NCI-H146 treated with DMSO at 0.1 percent for 48 hours (cell line): ENCODE measurements around the gene LGALS4.
"Not testable (repeated sequence)": the region's sequence is repeated elsewhere in the genome, so short reads cannot be mapped to it uniquely, and the experiment has no call there.

ENCODE experiments used
- DNase-seq: peaks from one replicate; lab custom pipeline; 2025; ENCODE audit not compliant: unreplicated experiment; lab: John Stamatoyannopoulos, UW

The LGALS4 gene

DNA sequence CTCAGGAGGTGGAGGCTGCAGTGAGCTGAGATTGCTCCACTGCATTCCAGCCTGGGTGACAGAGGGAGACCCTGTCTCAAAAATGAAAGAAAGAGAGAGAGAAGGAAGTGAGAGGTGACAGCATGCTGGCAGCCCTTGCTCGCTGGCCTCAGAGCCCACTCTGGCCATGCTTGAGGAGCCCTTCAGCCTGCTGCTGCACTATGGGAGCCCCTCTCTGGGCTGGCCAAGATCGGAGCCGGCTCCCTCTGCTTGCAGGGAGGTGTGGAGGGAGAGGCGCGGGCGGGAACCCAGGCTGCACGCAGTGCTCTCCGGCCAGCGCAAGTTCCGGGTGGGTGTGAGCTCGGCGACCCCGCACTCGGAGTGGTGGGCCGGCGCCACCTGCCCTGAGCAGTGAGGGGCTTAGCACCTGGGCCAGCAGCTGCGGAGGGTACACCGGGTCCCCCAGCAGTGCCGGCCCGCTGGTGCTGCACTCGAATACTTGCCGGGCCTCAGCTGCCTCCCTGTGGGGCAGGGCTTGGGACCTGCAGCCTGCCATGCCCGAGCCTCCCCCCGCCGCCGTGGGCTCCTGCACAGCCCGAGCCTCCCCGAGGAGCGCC lies 8.6 kb upstream of the LGALS4 start:
- DNase-seq, result not testable (repeated sequence)

DNA sequence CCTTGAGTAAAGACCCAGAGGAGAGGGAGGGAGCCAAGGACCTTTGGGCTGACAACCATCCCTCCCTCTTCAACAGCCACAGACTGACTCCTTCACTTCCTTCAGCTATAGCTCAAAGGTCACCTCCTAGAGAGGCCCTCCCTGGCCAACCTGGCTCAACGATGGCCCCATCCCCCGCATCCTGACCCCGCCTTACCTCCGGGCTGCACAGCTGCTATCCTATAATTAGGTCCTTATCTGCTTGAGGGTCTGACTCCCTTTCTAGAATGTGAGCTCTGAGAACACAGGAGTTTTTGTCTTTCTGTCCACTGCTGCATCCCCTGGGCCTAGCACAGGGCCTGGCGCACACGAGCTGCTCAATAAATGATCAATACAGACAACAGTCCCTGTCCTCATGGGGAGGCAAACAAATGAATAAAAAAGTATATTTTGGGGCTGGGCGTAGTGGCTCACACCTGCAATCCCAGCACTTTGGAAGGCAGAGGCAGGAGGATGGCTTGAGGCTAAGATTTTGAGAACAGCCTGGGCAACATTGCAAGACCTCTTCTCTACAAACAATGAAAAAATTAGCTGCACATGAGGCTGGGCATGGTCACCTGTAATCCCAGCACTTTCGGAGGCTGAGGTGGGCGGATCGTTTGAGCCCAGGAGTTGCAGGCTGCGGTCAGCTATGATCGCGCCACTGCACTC lies 6.6 kb upstream of the LGALS4 start:
- DNase-seq, result peak; percentile 31

DNA sequence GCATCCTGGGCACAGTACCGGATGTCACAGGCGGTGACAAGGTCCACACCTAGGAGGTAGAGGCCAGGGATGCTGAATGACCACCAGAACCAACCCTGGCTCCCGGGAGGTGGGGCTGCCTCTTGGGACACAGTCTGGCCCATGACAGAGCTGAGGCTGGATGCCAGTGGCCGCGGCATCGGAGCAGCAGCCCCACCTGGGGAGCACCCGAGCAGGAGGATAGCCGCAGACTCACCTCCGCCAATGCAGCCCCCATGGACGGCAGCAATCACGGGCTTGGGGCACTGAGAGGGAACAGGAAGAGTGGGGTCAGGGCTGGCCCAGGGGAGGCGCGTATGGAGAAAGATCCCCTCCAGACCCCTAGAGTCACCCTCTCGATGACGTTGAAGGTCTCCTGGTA lies 4.3 kb upstream of the LGALS4 start:
- DNase-seq, result no peak

DNA sequence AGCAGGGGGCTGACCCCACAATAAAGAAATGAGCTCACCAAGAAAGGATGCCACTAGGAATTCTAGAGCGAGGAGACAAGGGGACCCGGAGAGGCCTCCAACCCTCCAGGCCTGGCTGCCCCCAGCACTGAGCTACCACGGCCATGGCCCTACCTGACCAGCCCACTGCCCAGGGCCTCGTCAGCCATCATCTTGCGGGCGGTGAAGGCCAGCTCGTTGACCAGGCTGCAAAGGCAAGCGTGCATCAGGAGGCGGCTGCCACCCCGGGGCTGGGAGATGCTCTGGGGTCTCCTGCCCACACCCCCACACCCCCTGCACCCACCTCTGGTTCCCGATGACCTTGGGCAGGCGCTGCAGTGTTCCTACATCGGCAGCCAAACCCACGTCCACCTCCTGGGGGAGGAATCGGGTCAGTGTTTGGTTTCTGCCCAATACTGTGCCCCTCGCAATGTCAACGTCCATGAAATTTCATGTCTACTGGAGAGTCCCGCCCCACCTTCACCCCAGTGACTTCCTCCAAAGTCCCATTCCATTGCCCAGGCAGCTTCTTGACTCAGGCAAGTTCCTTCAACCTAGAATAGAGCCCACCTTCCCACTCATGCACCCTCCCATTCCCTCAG lies 3.5 kb upstream of the LGALS4 start:
- DNase-seq, result no peak

DNA sequence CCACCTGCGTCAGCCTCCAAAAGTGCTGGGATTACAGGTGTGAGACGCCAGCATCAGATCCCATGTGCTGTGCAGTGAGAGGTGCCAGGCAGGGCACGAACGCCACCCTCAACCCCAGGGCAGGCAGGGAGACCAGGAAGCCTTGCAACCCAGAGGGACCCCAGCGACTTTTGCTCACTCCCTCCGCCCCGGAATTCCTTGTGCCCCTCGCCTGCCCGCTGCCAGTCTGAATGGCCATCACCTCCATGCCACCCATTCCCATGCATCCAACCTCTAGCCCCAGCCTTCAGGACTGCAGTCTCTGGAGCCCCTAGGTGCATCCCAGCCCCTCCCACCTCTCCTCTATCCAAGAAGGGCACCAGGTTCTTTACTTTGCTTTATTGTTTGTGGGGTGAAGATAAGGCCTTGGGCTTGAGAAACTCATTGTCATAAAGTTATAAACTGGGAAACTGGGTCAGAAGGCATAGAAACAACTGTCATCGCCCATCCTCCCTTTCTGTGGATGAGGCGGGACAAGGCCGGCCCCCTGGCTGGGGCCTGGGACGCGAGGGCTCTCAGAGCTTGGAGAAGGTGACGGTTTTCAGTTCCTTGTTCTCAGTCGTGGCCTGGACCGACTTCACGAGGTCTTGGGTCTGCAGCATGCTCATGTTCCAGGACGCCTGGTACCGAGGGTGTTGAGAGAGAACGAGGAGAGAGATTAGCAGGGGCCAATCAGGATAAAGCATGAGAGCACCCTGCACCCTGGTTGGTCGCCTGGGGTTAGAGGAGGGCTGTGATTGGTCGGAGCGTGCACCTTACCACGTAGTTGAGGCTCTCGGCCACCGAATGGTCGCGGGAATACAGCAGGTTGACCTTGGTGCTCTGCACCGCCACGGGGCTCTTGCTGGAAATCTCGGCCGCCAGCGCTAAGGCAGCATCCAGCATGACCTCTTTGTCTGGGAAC lies 2.6 kb upstream of the LGALS4 start:
- no peak for DNase-seq

DNA sequence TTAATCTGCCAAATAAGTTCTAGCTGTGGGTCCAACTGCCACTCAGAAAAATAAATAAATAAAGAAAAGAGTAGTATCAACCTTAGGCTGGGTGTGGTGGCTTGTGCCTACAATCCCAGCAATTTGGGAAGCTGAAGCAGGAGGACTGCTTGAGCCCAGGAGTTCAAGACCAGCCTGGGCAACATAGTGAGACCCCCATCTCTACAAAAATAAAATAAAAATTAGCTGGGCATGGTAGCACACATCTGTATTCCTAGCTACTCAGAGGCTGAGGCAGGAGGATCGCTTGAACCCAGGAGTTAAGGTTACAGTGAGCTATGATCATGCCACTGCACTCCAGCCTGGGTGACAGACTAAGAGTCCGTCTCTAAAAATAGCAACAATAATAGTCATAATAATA lies 1.2 kb upstream of the LGALS4 start:
- not testable (repeated sequence) for DNase-seq

DNA sequence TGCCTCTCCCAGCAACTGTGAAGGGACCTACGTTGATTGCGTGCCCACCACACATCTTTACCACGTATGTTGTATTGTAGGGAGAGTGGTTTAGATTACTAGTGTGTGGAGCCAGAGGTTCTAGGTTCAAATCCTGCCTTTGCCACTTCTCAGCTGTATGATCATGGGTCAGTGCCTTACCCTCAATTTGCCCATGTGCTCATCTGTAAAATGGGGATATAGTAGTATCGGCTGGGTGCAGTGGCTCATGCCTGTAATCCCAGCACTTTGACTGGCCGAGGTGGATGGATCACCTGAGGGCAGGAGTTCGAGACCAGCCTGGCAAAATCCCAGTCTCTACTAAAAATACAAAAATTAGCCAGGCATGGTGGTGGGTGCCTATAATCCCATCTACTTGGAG lies 578 bp upstream of the LGALS4 start:
- no peak for DNase-seq

DNA sequence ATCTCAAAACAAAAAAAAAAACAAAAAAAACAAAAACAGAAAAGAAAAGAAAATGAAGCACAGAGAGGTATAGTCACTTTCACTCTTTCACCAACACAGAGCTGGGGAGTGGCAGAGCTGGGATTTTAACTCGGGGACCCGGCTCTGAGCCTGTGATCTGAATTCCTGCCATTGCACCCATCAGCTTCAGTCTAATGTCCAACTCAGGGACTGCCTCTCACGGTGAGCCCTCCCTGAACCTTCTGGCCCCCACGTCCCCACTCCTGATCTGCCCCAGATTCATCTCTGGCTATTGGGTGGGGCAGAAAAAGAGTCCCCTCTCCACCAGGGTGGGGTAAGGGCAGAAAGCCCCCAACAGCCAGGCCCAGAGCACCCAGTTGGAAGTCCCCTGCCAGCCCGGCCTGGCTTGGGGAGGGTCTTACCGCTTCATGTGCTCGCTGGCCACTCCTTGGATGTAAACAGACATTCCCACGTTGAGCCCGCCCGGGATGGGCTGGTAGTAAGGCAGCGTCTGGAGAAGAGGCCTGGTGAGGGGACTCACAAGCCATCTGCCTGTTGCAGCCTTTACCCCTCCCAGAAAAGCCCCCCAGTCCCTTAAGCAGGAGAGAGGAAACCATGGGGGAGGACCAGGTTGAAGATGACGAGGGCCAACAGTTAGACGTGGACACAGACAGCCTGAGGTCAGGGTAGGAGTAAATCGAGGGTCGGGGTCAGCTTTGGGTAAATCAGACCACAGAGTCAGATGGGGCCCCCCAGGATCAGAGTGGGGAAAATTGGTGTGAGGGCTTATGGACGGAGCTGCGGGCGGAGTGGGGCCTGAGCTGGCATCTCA lies 520 bp downstream of the LGALS4 start:
- no peak for DNase-seq

DNA sequence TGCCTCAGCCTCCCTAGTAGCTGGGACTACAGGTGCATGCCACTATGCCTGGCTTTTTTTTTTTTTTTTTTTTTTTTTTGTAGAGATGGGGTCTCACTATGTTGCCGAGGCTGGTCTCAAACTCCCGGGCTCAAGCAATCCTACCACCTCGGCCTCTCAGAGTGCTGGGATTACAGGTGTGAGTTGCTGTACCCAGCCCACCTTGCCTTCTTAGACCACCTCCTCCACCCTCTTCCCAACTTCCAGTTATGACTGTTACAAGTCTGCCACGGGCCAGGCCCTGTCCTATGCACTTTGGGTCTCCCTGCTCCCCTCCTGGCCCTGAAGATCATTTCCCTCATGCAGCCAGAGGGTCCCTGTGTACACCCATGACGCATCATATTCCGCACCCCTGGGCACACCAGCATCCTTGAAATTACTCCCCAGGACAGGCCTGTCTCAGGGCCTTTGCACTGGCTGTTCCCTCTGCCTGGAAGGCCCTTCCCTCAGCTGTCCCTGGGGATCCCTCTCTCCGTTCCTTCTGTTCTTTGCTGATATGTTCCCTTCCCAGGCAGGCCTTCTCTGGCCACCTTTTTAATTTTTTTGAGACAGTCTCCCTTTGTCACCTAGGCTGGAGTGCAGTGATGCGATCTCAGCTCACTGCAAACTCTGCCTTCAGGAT lies 3.0 kb downstream of the LGALS4 start:
- no peak for DNase-seq

DNA sequence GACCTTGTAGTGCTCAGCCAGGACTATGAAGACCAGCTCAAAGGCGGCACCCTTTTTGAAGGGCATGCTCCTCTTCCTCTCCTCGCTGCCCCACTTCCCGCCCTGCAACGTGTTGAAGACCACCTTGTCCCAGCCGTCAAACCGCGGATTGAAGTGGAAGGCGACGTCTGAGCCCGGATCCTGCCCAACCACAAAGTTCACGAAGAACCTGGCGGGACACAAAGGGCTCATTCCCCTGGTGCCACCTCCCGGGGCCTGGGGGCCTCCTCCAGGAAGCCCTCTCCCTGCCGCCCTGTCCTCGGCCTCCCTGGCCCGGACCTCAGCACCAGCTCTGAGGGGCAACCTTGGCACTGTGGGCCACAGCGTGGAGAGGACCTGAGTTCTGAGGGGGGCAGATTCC lies 4.0 kb downstream of the LGALS4 start:
- DNase-seq, result no peak

DNA sequence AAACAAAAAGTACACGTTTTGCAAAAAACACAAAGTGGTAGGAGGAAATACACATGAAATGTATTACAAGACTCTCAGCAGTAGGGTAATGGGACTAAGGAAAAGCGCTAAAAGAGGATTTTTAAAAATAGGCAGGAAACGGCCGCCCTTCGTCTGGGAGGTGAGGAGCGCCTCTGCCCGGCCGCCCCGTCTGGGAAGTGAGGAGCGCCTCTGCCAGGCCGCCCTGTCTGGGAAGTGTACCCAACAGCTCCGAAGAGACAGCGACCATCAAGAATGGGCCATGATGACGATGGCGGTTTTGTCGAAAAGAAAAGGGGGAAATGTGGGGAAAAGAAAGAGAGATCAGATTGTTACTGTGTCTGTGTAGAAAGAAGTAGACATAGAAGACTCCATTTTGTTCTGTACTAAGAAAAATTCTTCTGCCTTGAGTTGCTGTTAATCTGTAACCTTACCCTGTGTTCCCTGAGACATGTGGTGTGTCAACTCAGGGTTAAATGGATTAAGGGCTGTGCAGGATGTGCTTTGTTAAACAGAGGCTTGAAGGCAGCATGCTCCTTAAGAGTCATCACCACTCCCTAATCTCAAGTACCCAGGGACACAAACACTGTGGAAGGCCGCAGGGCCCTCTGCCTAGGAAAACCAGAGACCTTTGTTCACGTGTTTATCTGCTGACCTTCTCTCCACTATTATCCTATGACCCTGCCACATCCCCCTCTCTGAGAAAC lies 5.2 kb downstream of the LGALS4 start:
- not testable (repeated sequence) for DNase-seq

DNA sequence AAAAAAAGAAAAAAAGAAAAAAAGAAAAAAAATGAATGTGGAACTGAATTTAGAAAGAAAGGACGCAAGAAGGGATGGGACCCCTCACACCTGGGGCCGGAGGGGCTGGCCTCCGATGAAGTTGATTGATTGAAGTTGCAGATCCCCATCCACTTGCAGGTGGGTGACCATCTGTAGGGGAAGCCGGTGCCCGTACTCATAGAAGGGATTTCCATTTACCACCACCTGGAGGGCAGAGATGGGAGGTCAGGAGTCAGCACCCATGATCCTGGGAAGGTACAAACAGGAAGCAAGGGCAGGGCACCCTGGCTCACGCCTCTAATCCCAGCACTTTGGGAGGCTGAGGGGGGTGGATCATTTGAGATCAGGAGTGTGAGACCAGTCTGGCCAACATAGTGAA lies 6.4 kb downstream of the LGALS4 start:
- DNase-seq, result no peak

DNA sequence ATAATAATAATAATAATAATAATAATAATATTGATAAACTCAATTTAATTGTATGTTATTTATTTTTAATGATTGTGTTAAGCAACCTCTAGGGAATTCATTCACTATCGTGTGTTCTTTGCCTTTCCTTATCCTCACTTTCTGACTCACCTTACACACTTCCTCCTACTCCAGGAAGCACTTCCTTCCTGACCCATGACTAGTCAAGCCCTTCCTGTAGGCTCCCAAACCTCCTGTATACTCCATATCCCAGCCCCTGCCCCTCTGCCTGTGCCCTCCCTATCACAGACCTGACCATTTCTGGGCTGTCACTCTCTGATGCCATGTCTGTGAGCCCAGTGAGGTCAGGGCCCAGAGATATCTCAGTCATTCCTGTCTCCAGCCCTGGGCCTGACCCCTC lies 7.6 kb downstream of the LGALS4 start:
- no peak for DNase-seq

DNA sequence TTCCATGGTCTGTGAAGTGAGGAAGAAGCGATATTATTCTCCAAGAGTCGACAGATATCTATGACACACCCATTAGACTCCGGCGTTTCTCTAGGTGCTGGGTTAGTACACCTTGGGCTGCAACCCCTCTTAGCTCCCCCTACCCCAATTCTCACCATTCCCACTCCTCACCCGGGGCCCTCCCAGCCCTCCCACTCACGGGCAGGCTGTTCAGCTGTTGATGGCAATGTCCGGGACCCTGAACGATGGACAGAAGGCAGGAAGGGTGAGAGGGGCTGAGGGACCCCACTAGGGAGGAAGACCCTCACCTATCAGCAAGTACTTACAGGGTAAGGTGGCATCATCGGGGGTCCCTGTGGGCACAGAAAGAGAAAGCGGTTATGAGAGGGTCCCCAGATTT lies 9.2 kb downstream of the LGALS4 start:
- no peak for DNase-seq

DNA sequence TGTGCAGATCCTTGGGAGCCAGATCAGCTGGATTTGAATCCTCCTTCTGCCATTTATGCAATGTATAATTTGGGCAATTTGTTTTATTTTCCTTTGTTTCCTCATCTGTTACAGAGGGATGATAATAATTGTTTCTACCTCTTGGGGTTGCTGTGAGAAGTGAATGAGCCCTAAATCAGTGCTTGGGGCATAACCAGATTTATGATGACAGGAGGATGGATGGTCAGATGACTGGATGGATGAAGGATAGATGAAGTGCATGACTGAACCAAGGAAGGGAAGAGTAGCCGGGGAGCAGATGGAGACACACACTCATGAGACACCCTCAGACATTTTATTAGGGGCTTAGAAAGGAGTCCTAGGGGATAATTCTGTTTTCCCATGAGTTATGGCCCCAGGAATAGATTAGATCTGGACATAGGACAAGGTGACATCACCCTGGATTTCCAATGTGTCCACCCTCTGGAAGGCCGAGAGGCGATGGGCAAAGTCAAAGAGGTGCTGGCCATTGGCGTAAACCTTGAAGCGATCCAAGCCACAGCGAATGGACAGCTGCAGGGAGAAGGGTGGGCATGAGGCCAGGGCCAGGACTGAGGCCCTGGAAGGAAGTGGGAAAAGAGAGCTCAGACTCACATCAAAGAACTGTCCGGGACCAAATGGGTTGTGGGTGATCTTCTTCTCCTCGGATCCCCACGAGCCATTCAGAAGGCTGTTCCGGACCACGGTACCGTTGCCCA lies 11.2 kb downstream of the LGALS4 start:
- DNase-seq, result no peak

DNA sequence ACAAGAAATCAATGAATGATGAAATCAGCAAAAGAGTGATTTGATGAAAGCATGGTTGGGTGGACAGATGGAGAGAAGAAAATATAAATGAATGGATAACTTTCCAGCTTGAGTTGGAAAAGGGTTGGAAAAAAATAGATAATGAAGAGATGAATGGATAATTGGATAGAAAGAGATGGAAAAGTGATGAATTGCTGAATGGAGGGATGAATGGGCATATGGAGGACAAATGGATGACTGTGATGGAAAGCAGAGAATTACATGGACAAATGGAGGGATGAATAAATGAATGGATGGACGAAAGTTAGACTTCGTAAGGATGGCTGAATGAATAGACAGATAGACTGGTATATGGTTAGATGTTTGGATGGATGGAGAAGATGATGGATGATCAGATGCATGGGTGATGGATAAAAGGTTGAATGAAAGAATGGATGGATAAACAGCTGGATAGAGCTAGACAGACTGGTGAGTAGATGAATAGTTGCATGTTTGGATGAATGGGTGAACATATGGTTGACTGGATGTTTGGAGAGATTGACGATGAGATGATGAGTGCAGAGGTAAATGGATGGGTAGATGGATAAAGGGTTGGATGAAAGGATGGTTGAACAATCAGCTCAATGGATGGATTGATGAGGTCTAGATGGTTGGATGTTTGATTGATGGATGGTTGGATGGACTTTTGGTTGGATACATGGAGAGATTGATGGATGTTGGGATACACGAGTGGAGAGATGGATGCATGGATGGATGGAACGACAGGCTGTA lies 12.0 kb downstream of the LGALS4 start:
- DNase-seq, result no peak

DNA sequence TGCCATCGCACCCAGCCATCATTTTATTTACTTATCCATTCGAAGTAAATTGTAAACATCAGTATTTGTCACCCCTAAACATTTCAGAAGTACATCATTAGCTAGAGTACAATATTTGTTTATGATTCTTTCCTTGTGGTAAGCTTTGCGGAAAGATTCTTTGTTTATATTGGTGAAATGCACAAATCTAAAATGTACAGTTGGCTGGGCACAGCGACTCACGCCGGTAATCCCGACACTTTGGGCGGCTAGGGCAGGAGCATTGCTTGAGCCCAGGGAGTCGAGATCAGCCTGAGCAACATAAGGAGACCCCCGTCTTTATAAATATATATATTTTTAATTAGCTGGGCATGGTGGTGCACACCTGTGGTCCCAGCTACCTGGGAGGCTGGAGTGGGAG lies 13.6 kb downstream of the LGALS4 start:
- DNase-seq, result no peak

DNA sequence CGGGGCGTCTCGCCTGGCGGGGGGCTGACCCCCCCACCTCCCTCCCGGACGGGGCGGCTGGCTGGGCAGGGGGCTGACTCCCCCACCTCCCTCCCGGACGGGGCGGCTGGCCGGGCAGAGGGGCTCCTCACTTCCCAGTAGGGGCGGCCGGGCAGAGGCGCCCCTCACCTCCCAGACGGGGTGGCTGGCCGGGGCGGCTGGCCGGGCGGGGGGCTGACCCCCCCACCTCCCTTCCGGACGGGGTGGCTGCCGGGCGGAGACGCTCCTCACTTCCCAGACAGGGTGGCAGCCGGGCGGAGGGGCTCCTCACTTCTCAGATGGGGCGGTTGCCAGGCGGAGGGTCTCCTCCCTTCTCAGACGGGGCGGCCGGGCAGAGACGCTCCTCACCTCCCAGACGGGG lies 15.0 kb downstream of the LGALS4 start:
- not testable (repeated sequence) for DNase-seq
